HG02973 (cell line): ENCODE measurements around the gene NEUROG2.
A peak's percentile ranks its signal among the peaks of the same experiment; 100 is the strongest.

Experiments used
- ATAC-seq: cut with Tn5 transposase; IDR thresholded peaks from one replicate; pipeline ENCODE4 v1.9.1; 2021; ENCODE audit warnings: moderate library complexity; ENCODE audit not compliant: unreplicated experiment

Gene NEUROG2

DNA sequence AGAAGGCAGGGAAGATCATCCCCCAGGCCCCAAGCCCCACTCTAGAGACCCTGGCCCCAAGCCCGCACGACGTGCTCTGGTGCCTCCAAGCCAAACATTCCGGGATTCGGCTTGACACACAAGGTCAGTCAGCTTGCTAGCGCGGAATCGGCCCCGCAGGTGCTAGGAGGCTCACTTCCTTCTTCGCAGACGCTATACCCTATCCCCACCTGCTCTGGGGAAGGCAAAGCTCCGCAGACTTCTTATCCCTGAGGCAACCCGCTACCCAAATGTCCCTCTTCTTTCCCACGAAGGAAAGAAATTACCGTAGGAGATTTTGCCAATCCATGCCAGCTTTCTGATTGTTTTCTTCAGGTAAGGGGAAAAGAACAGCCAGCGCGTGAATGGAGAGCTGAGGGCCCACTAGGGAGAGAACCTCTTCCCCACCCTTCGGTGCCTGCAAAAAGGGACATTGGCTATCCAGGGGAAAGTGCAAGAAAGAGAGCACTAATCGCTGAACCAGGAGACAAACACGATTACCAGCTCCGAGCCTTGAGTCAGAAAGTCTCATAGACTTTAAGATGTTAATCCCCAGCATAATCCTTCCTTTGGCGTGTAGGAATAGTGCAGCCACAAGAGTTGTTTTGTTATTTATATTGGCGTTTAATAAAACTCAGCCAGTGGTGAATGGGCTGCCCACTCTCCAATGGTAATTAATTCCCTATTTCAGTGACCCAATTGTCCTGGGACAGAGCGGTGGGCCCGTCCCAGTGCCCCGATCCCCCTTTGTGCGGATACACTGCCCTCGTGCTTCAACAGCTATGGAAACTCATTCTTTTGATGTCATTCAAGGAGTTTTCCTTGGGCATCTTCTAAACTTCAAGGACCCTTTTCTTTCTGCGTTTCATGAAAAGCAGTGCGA lies 5.4 kb upstream of the NEUROG2 start:
- ATAC-seq, result no peak

GRCh38 chr4:112520598-112521122 lies 4.7 kb upstream of the NEUROG2 start:
- no peak for ATAC-seq

DNA sequence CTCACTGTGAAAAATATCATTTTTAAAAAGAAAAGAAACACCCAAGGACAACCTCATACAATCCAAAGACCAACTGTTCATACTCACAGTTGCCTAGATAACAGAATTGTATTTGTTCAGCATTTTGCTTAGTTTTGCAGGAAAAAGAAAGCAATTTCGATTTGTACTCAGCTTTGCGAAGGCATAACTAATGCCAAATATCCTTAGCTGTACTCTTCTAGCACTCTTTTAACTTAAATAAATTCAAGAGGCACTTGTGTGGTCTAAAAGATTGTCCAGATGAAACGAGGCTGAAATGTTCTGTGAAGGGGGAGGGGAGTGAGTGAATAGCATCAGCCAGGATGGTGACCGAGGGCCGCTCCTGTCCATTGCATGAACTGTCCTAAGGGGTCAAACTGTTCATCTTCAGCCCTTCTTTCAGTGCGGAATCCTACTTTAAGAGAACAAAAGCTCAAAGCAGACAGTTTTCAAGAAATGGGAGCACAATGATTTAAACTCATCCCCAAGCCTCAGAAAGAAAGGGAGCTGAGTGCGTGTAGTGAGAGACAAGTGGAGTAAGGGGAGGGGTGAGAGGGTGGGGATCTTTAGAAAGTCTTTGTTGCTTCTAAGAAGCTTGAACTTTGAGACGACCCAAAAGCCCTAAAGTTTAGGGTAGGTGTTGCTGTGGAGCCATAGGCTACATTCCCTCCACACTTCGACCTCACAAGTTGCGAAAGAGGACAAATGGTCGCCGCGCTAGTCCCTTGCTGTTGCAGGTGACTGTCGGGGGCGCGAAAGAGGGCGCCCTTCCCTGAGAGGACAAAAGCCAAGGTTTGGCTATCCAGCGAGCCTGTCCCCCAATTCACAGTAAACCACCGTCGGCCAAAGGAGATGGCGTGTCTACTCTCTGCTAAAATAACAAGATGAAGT lies 4.0 kb upstream of the NEUROG2 start:
- no peak for ATAC-seq

- ATAC-seq, result no peak
Measured at GRCh38 chr4:112518675-112519074, 2.7 kb upstream of the NEUROG2 start.

- ATAC-seq, result no peak
Measured at GRCh38 chr4:112517911-112518310, 1.9 kb upstream of the NEUROG2 start.

DNA sequence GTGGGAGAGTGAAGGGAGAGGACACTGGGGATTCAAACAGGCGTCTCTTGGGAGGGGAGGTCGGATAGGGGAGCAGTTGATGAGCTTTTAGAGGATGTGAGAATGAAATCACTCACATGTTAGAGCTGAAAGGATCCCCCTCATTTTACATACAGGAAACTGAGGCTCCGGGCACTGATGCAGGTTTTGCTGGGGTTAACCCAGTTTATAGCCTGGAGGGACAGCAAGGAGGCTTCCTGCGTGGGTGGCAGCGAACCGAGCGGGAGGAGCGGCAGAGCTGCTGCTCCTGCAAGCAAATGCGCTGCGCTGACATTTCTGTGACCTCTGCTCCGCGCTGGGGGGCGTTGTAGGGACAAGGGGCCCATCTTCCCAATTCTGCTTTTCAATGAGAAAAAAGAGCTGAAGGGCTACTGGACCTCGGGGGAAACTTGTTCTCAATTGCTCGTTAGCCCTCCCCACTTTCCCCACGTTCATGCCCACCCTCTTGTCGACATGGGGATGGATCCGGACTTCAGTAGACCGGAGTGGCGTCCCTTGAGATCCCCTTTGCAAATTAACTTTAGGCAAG lies 1.2 kb upstream of the NEUROG2 start:
- no peak for ATAC-seq

DNA sequence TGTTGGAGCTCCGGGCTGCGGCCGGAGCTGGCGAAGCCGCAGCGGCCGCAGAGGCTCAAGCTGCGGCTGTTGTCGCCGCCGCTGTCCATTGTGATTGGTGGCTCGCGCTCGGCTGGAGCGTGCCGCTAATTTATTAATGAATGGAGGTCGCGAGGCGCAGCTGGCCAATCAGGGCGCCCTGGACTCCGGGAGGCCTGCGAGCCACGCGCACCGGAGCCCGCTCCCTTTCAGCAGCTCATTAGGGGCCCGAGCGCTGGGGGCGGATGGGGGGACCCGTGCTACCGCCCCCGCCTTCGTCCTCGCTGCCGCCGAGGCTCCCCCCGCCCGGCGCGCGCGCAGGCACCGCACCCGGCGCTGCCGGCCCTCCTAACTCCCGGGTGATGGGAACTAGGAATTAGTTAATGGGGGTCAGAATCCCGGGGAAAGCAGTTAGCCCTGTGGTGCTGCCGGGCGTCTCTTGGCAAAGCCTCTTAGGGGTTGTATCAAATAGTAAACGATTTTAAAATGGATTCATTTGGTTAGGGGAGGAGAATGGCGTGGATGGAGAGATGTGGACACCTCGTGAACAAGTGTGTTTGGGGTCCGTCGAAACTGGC lies 589 bp upstream of the NEUROG2 start:
- ATAC-seq, result peak; percentile 26

DNA sequence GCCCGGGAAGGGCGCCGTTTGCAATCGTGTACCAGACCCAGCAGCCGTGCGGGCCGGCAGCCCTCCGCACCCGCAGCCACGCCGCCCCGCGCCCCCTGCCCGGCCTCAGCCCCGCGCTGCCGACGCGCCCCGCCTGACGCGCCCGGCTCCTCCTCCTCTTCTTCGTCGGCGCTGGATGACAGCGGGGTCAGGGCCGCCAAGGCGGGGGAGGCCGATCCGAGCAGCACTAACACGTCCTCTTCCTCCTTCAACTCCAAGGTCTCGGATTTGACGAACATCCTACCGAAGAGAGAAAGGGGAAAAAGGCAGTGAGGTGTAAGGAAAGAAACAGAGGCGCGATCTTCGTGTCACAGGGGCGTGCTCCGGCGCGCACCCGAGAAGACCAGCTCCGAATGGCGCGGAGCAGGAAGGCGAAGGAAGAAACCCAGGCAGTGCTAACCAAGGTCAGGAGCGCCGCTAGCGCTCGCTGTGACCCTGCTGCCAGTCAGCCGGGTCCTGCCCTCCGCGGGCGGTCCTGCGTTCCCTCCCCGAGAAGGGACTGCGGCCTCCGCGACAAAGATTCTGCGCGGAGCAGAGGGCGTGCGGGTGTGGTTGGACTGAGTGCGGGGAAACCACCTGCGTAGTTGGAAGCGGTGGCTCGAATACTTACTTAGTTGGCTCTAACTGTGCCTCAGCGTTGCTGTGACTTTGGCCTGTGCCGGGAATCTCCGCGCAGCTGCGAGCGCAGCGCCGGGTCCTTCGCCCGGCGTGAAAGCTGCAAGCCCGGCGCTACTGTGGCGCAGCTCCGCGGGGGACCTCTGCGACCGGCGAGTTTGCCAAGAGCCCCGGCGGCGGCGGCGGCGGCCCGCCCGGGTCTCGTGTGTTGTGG lies 548 bp downstream of the NEUROG2 start:
- peak; percentile 31 for ATAC-seq

GRCh38 chr4:112514647-112515197 lies 1.3 kb downstream of the NEUROG2 start:
- peak; percentile 12 for ATAC-seq

GRCh38 chr4:112513971-112514646 lies 1.9 kb downstream of the NEUROG2 start:
- peak; percentile 8 for ATAC-seq

DNA sequence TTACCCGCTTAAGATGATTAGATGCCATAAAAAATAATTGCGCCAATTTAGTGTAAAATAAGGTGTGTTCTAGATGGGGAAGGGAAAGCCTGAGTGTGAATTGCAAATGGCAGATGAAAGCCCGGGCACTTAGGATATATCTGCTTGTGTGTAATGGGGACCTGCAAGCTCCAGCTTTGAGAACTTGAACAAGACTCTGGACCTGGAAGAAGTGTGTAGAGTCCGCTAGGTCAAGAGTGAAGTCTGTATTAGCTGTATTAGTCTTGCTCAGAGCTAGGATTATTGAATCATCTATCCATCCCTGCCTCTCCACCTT lies 4.2 kb downstream of the NEUROG2 start:
- no peak for ATAC-seq

- no peak for ATAC-seq
Measured at GRCh38 chr4:112511093-112511802, 4.7 kb downstream of the NEUROG2 start.

DNA sequence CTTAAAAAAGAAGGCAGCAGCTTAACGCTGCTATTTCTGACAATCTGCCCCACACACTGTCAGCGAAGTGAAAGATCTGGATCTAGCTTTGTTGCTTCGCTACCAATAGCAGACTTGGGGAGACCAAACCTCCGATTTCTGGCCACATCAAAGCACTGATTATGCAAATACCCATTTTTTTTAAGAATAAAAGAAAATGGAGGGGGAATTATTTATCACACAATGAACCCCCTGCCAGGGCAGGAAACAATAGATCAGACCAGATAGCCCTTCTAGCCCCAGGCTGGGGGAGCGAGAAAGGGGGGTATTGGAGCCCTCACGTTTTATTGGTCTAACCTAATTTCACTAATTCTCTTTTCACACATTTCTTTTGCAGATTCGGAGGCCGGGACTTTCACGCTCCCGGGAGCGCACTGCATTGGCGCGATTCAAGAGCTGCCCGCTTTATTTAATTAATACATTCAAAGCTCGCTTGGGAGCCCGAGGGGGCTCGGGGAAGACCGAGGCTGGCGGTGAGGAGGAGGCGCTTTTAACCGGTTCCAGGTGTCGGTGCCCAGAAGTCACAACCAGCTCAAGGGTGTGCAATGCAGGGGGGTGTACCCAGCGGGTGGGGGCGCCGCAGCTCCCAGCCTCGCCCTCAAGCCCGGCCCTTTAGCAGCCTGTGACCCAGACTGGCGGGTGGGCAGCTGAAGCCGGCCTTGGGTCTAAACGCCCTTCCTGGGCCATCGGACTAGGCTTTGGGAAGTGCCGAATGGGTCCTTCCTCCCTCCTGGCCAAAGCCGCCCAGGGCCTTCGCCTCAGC lies 5.5 kb downstream of the NEUROG2 start:
- ATAC-seq, result no peak

- no peak for ATAC-seq
Measured at GRCh38 chr4:112509243-112510141, 6.5 kb downstream of the NEUROG2 start.

DNA sequence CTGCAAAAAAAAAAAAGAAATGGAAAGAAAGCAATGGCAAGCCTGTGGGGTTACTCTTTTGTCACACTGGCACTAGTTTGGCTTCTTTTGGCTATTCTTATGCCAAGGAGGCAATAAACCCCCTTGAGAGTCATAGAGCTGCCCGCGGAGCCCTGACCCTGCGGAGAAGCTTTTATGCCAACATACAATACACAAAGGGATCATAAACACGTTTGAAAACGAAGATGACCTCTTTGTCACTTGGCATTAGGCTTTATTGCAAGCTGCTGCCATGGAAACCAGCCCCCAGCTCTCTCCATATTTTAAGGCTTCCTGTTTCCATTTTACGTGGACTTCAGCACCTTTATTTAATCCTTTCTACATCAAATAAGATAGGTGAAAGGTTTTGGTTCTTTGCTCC lies 7.6 kb downstream of the NEUROG2 start:
- no peak for ATAC-seq

DNA sequence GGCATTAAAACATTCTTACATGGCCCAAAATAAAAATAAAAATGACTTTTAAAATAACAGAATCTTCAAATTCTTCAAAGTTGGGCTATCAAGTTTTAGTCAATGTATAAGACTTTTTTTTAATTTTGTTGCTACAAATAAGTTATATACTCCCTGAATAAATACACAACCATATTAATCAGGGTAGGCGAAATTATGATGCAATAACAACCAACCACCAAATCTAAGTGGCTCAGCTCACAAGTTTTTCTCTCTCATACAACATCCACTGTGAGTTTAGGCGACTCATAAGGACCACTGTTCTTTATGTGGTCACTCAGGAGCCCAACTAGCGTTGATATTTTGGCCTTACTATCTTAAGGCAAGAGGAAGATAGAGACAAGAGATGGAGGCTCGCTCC lies 11.2 kb downstream of the NEUROG2 start:
- no peak for ATAC-seq

GRCh38 chr4:112502871-112503270 lies 13.1 kb downstream of the NEUROG2 start:
- ATAC-seq, result no peak
